WERI-Rb-1 (cell line): Measurements from ENCODE around the gene BLOC1S4.
A peak's percentile ranks its signal among the peaks of the same experiment; 100 is the strongest.

ENCODE experiments used
- DNase-seq: peaks from one replicate; pipeline ENCODE4 v3.0.0-alpha.2; 2020
- H3K27ac ChIP-seq: fragments of 250-450 bp; sonication (Bioruptor Pico); 2 replicates; pipeline ENCODE4 v1.5.1; 2020; ENCODE audit warnings: mild to moderate bottlenecking, moderate library complexity
- H3K27me3 ChIP-seq: fragments of 250-450 bp; sonication (Bioruptor Pico); 2 replicates; pipeline ENCODE4 v1.5.1; 2021; ENCODE audit warnings: mild to moderate bottlenecking, low read depth, moderate library complexity; ENCODE audit not compliant: insufficient read depth, severe bottlenecking
- H3K36me3 ChIP-seq: fragments of 250-450 bp; sonication (Bioruptor Pico); 2 replicates; pipeline ENCODE4 v1.5.1; 2020; ENCODE audit warnings: mild to moderate bottlenecking, moderate library complexity
- H3K4me3 ChIP-seq: 2 replicates; pipeline ENCODE4 v1.5.1; 2011; ENCODE audit warnings: low read depth, mild to moderate bottlenecking, control low read depth, low read length
- H3K9me3 ChIP-seq: fragments of 250-450 bp; sonication (Bioruptor Pico); 2 replicates; pipeline ENCODE4 v1.5.1; 2021; ENCODE audit warnings: mild to moderate bottlenecking, moderate library complexity; ENCODE audit not compliant: severe bottlenecking
- CTCF ChIP-seq: IDR thresholded peaks from 2 replicates; pipeline ENCODE4 v1.5.1; 2011; ENCODE audit warnings: low read depth, mild to moderate bottlenecking, control low read depth, inconsistent platforms, low read length

Gene BLOC1S4

GRCh38 chr4:6682862-6683590, 32.9 kb upstream of the BLOC1S4 start:
- TF ChIP-seq CTCF = no peak
- Histone ChIP-seq H3K27ac (no peak overlapping the region), H3K4me3 (no peak overlapping the region), H3K9me3 (no peaks in the 10 kb centered on the region), H3K27me3 (no peaks in the 10 kb centered on the region), H3K36me3 (no peaks in the 10 kb centered on the region)
- no peak for DNase-seq

GRCh38 chr4:6684656-6685055, 31.3 kb upstream of the BLOC1S4 start:
- no peak for TF ChIP-seq CTCF
- H3K36me3 ChIP-seq = no peaks in the 10 kb centered on the region
- no peak overlapping the region for H3K4me3 ChIP-seq
- no peaks in the 10 kb centered on the region for H3K9me3 ChIP-seq
- no peak overlapping the region for H3K27ac ChIP-seq
- DNase-seq = no peak
- no peaks in the 10 kb centered on the region for H3K27me3 ChIP-seq

- no peaks in the 10 kb centered on the region for H3K27me3 ChIP-seq
- no peak for TF ChIP-seq CTCF
These were observed 29.7 kb upstream of the BLOC1S4 start for GRCh38 chr4:6686104-6686787.

GRCh38 chr4:6687947-6688878, 27.8 kb upstream of the BLOC1S4 start:
- H3K36me3 ChIP-seq = no peaks in the 10 kb centered on the region
- peak; percentile 62 for TF ChIP-seq CTCF
- H3K27ac ChIP-seq = no peak overlapping the region
- H3K4me3 ChIP-seq = no peak overlapping the region
- H3K27me3 ChIP-seq = no peaks in the 10 kb centered on the region
- H3K9me3 ChIP-seq = no peaks in the 10 kb centered on the region
- no peak for DNase-seq

More at GRCh38 chr4:6686104-6686787, 29.7 kb upstream of the BLOC1S4 start:
- Histone ChIP-seq H3K36me3 (no peaks in the 10 kb centered on the region), H3K9me3 (no peaks in the 10 kb centered on the region), H3K27ac (no peak overlapping the region), H3K4me3 (no peak overlapping the region)
- no peak for DNase-seq

GRCh38 chr4:6688879-6689505, 27.0 kb upstream of the BLOC1S4 start:
- Histone ChIP-seq H3K4me3 (no peak overlapping the region), H3K27ac (no peak overlapping the region), H3K36me3 (no peaks in the 10 kb centered on the region), H3K27me3 (no peaks in the 10 kb centered on the region), H3K9me3 (no peaks in the 10 kb centered on the region)
- no peak for TF ChIP-seq CTCF
- no peak for DNase-seq
